ENCODE results near the gene BCL2L14.

- TF ChIP-seq SUZ12 (IDR thresholded peaks at IDR 0.05; ENCODE audit: extremely low read depth, insufficient read depth, insufficient read length) (no peak), YY1 (IDR thresholded peaks at IDR 0.05; ENCODE audit: insufficient read depth, insufficient read length) (no peak), ZNF274 (IDR thresholded peaks at IDR 0.05; ENCODE audit: low read depth, low read length) (no peak)
These were observed 36.9 kb upstream of the BCL2L14 start for GRCh38 chr12:12033824-12034223.
